IPS-NIHi11 (cell line): ENCODE data around the gene BMP2K.

ENCODE experiments used
- DNase-seq: peaks from one replicate; pipeline ENCODE4 v3.0.0; 2012; ENCODE audit warnings: mixed read lengths, low spot score

BMP2K gene

DNA sequence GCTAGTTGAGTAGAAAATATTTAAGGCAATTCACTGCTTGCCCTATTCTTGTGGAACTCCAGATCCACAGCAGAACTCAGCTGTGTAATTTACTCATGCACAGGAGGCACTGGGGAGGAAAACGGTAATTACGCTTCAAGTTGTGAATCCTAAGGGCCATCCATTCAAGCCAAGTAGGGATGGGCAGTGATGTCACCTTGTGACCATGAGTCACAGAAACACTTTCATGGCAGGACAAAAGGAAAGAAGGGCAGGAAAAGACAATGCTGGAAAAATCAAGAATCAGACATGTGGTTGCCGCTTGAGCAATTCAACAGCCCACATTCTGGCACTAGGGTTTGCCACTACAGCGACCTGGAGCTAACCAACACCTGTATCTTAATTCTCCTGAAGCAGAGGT lies 161.7 kb downstream of the BMP2K start:
- no peak for DNase-seq

- DNase-seq, result no peak
Measured at GRCh38 chr4:78938474-78938867, 162.3 kb downstream of the BMP2K start.

DNA sequence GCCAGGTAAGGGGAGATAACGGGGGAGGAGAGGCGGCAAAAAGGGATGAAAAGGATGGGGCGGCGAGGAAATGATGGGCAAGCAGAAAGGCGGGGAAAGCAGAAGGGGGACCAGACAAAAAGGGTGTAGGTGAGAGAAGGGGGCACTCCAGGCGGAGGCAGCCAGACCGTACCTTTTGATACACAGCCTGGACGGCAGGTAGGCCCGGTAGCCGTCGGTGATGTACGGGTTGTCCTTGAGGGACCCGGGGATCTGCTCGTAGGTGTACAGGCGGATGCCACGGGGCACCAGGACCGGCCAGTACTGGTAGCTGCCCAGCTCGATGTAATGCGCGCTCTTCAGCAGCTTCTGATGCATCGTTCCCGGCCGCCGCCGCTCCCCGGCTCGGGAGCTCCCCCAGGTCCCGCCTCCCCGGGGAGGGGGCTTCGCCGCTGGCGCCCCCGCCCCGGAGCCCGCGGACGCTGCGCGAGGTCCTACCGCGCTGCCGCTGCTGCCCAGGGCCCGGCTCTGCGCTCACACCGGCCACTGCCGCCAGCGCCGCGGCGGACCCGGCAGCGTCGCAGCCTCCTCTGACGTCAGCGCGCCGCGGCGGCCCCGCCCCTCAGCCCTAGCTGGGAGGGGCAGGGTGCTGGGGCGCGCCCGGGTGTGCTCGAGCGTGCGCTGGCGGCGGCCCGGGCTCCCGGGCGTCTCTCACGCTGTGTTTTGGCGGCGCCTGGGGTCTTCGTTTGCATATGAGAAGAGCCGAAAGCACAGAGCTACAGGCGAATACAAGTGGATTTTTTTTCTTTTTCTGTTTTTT lies 162.9 kb downstream of the BMP2K start, which contains the start of gene PAQR3:
Gene PAQR3 (minus strand): TSS at position 571 of the 799 bp plus-strand sequence. CDS start 214 bp downstream, at position 357.
- peak; percentile 97 for DNase-seq

DNA sequence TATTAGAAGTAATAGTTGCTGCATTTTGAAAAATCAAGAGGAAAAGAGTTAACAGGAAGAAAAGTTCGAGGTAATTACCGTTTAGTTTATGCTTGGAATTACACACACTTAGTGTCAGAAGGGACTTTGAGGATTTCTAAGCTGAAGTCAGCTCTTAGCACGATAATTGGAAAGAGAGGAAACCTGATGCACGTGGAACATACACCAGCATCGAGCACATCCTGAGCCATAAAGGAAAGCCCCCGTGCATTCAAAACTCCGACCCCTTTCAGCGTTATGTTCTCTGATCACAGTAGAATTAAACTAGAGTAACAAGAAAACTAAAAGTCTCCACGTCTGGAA lies 163.5 kb downstream of the BMP2K start:
- no peak for DNase-seq

DNA sequence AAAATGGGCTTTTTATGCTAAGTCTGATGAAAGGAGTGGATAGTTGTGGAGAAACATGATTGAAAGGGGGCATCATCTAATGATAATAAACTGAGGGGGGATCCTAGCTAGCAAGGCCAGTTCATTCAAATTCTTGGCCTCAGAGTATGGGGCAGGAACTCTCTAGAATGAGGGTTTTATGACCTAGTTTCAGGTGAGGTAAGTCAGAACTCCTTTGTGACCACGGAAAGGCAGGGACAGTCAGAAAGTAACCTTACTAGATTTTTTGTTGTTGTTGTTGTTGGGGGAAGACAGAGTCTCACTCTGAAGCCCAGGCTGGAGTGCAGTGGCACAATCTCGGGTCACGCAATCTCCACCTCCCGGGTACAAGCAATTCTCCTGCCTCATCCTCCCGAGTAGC lies 164.6 kb downstream of the BMP2K start:
- DNase-seq, result no peak

DNA sequence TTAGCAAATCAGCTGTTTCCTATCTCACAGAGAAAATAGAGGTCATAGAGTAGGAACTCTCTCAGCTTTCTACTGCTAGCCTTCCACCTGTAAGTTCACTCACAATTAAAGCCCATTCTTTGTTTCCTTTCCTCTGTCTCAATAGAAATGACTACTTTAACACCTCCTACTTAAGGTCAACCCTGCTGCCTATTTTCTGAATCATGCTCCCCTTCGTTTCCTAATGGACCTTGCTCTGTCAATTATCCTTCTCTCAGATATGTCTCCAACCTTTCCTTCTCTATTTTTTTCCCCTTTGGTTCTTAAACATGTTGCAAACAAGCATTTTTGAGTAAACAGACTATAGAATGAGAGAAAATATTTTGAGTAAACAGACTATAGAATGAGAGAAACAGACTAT lies 168.2 kb downstream of the BMP2K start:
- no peak for DNase-seq

GRCh38 chr4:78945651-78946179 lies 169.6 kb downstream of the BMP2K start:
- DNase-seq, result no peak

GRCh38 chr4:78949735-78950134 lies 173.6 kb downstream of the BMP2K start:
- DNase-seq, result no peak

GRCh38 chr4:78951862-78952472 lies 175.8 kb downstream of the BMP2K start:
- peak; percentile 39 for DNase-seq

DNA sequence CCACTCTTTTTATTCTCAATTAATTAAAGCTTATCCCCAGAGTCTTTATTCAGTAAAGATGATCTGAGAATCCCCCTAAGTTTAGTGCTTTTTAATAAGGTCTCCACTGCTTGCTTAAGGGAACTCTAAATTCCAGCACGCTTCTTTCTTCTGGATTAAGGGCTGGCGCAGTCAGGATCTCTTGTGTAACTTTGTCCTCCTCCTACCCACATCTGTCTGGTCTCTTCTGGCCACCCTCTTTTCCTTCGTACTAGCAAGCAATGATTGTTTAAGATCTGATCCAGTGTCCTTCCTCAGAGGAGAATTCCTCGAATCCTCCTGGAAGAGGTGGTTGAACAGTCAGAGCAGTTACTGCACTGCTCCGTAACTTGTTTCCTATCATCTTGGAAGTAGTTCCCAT lies 177.1 kb downstream of the BMP2K start:
- DNase-seq, result no peak

DNA sequence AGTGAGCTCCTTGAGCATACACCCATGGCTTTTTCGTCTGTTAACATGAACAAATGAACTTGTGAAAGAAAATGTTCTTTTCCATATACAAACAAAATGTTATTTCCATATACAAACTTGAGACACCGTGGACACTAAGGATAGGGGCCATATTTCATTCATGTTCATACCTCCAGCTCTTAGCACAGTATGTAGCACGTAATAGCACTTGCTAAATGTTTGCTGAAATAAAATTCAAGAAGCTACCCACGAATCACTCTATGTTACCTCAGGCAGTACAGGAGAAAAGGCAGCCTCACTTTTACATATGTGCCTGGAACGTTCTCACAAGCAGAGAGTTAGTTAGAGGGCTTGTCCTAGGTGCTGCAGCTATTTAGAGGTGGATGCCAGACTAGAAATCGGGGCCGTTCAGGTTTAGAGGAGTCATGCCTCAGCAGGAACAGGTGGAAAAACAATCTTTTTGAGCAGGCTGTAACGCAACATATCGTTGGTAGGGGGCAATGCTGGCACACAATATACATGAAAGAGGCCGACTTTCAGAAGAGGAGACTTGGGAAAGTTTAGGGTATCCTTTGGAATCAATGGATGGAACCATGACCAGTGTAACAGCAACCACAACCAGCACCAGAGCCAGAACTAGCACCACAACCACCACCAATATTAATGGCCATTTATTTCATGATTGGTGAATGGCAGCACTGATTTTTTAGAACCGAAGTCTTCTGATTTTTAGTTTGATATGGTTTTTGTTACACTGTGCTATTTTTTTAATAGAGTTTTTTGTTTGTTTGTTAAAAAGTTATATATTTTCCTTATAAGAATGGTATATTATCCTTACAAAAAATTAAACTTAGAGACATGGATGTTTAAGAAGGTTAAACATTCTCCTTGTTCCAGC lies 177.9 kb downstream of the BMP2K start:
- peak; percentile 37 for DNase-seq

DNA sequence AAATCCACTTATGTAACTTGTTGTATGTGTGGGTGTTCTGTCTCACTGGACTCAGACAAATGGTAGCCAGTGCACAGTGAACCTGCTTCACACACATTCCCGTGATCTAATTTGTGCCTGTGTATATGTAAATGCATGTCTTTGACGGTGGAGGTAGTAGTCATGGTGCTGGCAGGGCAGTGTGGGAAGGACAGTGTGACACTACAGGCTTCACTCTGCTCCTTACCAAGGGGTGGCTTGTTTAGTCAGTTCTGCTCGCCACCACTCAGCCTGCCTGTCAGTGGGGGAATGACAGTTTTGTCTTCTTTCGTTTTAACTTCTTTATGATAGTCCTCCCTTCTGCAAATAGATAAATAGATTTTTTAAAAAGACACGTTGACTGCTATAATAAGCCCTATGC lies 180.8 kb downstream of the BMP2K start:
- DNase-seq, result no peak

DNA sequence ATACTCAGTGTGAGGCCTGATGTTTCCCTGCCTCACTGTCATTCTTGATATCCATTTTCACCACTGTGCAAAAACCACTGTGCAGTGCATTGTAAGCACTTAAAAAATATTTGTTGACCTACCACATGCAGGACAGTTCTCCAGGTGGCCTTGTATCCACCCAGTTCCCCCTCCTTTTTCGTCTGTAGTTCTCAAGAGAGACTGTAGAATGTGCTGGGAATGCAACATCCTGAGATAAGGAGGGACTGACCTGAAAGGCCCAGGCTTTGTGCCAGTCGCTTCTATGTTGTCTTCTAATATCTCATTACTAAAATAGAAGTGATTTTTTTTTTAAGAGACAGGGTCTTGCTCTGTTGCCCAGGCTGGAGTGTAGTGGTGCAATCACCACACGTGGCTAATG lies 184.8 kb downstream of the BMP2K start:
- DNase-seq, result no peak
